Ovary (tissue), 3 donors: Measurements from ENCODE around the gene ZNF155.

Experiments
- EP300 ChIP-seq: sonication (generic); formaldehyde crosslinking; IDR thresholded peaks from one replicate; pipeline ENCODE4 v1.6.1; 2017; ENCODE audit warnings: antibody characterized with exemption
- POLR2A ChIP-seq: fragments of 450-650 bp; IDR thresholded peaks from one replicate; pipeline ENCODE4 v1.6.1; 2017; ENCODE audit warnings: antibody characterized with exemption, mild to moderate bottlenecking, moderate library complexity
- TF ChIP-seq, protein P1 (sequence below), 3 donors: fragments of 450-650 bp in 2 of 3; fragments of 200-600 bp in 1 of 3; IDR thresholded peaks; one replicate each; pipeline versions ENCODE4 v1.5.1 to v1.8.0; 2016 to 2022; ENCODE audit warnings: antibody characterized with exemption in 3 of 3, mild to moderate bottlenecking in 1 of 3
- donor health status: DM: no; HTN: no; CAD: no.

DNA sequence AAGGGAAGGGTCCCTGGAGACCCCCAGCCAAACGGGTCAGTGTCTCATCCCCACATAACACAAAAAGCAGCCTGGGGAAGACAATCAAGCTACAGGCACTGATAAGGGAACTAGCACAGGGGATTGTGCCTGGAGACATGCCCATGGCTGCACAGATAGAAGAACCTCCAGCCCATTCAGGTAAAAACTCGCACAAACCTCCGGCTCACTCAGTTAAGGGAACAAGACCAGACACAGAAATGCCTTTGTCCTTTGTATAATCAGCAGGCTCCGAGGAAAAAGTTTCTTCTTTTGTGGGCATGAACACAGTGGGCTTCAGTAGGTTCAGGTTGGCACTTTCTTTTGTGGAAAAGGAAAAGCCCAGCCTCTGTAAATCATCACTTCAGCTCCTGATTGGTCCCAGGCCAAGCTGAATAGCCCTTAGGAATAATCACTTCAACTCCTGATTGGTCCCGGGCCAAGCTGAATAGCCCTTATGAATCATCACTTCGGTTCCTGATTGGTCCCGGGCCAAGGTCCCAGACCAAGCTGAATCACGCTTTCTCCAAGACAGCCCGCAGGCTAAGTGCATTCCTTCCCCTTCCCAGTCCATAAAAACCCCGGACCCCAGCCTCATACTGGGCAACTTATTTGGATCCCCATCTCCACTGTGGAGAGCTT is 13.8 kb downstream of the ZNF155 start:
- no peak for TF ChIP-seq POLR2A
- TF ChIP-seq, protein P1, sequence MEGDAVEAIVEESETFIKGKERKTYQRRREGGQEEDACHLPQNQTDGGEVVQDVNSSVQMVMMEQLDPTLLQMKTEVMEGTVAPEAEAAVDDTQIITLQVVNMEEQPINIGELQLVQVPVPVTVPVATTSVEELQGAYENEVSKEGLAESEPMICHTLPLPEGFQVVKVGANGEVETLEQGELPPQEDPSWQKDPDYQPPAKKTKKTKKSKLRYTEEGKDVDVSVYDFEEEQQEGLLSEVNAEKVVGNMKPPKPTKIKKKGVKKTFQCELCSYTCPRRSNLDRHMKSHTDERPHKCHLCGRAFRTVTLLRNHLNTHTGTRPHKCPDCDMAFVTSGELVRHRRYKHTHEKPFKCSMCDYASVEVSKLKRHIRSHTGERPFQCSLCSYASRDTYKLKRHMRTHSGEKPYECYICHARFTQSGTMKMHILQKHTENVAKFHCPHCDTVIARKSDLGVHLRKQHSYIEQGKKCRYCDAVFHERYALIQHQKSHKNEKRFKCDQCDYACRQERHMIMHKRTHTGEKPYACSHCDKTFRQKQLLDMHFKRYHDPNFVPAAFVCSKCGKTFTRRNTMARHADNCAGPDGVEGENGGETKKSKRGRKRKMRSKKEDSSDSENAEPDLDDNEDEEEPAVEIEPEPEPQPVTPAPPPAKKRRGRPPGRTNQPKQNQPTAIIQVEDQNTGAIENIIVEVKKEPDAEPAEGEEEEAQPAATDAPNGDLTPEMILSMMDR (IDR thresholded peaks at IDR 0.05) = no peak
- no peak for TF ChIP-seq EP300
